Pons (tissue), 1 donor: ENCODE results near the gene MED13L.
A peak's percentile ranks its signal among the peaks of the same experiment; 100 is the strongest.

Source experiments
- DNase-seq: peaks from one replicate; pipeline ENCODE4 v3.0.0-alpha.2; 2016; ENCODE audit warnings: low spot score

Gene MED13L

DNA sequence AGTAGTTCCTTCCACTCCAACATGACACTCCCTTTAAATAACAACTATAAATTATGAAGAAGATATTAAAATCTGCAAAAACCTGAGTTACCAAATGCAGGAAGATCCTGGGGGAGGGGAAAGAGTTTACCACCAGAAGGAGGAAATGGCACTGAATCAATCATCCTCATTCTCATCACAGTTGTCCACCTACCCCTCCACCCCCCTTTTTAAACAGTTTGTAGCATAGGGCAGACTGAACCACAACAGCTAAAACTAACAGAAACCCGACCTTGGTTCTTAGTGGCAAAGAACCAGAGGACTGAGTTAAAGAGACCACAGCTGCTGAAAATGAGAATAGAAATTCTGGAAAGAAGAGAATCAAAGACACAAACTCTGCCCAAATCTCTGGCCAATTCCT lies 189.5 kb downstream of the MED13L start:
- no peak for DNase-seq

DNA sequence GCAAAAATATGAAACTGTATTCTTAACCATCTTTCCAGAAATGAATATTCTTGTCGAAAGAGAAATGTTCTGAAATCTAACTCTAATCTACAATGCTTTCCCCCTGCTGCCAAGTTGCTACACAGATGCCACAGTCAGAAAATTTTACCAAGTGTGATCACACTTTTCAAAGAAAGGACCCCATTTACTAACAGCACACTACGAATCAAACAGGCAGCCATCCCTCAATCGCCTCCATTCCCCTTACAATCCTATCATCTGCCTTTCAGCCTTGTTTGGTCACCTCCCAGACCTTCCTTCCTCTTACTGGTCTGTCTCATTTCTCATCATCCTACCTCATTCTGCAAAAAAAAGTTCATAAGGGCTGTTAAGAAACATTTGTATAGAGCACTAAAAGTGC lies 190.1 kb downstream of the MED13L start:
- no peak for DNase-seq

DNA sequence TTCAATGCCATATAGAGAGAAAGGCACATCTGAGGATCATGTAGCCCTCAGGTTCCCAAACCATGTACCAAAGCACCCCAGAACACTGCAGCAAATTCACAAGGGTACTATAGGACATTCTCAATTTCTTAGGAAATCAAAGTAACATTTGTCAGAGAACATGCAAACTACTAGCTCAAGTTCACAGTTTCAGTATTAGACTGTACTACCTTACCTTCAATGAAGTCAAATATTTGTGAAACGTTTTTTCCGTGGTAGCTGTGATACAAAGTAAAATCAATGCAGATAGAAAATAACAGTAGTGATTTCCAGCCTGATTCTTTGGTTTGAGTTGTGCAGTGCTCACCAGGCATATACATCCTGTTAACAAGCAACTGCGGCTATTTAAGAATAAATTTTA lies 197.1 kb downstream of the MED13L start:
- no peak for DNase-seq

DNA sequence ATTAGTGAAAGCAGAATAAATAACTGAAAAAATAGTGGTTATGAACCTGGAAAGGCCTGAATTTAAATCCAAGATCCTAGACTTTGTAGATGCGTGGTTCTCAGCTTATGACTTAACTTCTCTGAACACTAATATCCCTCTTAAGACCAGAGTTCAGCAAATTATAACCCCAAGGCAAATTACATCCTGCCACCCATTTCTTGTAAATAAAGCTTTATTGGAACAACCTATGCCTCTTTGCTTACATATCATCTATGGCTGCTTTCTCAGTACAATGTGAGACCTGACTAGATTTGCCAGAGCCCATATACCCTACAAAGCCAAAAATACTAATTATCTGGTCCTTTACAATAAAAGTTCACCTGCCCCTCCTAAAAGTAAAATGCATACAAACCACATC lies 199.1 kb downstream of the MED13L start:
- no peak for DNase-seq

DNA sequence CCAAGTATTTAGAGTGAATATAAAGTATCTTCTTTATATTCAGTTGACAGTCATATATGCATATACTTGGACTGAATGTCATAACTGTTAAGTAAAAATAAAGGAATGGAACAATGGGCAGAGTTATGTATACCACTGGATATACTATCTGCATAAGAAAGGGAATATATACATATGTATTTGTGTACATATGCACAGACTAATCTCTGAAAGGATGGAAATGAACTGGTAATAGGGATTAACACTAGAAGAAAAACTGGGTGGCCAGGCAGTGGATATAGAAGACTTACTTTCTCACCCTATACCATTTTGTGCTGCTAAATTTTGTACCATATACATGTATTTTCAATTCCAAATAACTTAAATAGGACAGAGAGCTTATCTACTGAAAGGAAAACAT lies 200.1 kb downstream of the MED13L start:
- DNase-seq: no peak

DNA sequence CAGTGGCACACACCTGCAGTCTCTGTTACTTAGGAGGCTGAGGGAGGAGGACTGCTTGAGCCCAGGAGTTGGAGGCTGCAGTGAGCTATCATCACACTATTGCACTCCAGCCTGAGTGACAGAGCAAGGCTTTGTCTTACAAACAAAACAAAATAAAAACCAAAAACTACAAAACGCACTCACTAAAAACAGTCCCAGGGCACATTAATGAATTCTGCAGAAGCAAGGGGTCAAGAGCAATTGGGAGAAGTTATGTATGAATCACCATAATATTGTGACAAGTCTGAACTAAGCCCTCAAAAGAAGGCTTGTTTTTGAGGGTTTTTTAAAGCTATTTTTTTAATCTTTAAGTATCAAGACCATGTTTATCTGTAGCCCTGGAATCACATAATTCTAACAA lies 201.1 kb downstream of the MED13L start:
- DNase-seq: no peak

DNA sequence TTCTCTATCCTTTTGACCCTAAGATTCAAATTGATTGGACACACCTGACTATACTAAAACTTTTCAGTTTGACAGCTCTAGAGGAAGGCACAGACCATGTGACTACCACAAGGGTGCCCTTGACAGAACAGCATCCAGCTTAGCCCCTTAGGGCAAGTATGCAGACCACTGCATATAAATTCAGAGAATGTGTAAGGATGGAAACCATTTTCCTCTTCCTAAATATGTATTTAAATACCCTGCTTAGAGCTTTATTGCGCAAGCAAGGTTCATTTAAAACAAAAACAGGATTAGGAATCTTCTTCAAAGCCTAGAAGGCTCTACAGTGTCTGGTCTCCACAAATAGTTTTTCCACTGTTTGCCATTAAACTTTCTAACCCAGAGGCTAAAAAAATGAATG lies 202.8 kb downstream of the MED13L start:
- no peak for DNase-seq

DNA sequence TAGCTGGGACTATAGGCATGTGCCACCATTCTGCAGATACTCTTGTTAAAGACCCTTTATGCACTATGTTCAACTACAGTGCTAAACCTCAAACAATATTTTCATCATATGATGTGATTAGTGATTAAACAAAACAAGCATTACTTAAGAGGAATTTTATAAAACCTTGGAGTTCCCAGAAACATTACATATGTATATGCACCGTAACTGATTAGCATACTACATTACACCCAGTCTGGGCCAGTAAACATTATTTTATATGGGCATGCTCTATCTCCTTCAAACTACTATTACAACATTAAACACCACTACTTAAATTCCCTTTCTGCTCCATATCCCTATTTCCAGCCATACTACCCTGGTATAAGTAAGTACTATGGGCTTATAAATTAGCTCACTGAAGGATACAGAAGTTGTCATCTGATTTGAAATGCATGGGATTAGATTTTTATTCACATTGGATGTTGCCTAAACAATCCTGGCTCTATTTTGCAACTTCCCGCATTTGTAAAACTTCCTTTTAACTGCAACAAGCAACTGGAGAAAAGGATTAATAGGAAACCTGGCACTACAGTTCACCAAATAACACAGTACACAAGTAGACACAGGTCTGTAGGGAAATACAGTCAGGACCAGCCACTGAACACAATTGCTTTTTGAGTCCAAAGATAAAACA lies 205.8 kb downstream of the MED13L start:
- DNase-seq: peak; percentile 27

DNA sequence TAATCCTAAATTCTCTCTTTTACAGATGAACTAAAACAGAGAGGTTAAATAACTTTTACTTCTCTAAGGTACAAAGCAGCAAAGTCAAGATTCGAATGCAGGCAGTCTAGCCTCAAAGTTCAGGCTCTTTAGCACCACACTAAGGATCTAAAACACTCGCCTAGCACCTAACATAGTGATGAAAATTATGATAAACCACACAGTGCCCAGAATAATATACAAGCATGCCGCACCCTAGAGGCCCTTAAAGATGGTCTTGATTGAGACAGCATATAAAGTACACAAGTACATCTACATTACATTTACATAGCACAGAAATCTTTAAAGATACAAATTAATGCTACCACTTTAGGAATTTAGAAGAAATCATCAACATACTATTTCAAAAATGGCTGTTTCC lies 207.0 kb downstream of the MED13L start:
- DNase-seq: no peak

DNA sequence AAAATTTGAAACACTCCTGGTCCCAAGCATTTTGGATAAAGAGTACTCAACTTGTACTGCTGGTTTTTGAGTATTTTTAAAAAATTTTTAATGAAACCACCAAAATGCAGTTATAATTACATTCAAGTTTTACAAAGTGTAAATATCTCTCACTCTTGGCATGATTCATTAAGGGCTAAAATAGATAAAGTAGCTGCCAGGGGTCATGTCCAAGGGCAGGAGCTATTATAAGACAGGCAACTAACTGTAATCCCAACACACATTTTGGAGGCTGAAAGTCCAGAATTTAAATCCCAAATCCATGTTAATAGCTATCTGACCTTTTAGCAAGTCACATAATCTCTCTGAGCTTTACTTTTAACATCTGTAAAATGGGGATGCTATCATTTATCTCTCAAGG lies 207.6 kb downstream of the MED13L start:
- DNase-seq: no peak

DNA sequence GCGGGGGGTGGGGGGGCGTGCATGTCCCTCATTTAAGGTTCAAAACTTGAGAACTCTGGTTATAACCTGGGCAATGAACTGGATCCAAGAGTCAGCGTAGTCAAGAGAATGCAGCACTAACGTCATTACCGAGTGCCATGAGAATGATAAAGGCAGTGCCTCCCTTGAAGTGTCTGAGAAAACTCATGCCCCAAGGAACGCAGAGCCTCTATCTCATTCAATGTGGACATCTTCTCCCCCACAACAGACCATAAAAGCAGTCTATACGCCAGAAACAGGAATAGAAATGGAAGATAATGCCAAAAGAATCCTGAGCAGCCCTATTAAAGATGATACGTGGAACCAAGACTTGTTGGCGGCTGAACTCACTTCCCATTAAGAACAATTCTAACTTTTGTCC lies 208.6 kb downstream of the MED13L start:
- no peak for DNase-seq

DNA sequence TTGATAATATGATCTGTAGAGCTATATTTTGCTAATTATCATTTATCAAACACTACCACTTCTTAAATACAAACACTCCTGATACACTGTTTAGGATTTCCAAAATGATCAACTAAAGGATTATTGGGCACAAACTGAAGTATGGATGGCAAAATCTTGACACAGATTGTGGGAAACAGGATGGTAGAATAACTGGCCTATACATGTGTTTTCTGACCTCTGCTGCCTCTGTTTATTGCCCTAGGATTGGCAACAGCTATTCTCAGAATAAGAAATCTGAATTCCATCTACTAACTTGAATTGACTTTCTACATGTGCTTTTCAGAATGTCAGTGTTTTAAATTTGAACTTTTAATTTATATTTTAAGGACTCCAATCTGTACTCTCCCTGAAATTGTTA lies 209.1 kb downstream of the MED13L start:
- no peak for DNase-seq

DNA sequence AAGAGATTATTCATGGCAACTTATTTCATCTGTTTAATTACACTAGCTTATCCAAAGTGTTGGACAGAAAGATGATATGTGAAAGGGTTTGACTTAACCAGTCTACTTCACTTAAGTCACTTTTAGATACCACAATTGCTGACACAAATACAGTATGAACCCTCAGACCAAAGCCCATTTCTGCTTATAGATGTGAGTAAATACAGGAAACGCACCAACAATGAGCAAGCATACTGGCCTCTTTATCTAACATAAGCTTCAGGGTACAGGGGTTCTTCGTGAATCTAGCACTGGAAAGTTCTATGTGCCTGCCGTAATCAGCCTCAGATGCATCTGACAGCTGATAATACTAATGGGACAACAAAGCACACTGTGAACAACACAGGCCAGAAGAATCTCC lies 209.6 kb downstream of the MED13L start:
- peak; percentile 66 for DNase-seq

DNA sequence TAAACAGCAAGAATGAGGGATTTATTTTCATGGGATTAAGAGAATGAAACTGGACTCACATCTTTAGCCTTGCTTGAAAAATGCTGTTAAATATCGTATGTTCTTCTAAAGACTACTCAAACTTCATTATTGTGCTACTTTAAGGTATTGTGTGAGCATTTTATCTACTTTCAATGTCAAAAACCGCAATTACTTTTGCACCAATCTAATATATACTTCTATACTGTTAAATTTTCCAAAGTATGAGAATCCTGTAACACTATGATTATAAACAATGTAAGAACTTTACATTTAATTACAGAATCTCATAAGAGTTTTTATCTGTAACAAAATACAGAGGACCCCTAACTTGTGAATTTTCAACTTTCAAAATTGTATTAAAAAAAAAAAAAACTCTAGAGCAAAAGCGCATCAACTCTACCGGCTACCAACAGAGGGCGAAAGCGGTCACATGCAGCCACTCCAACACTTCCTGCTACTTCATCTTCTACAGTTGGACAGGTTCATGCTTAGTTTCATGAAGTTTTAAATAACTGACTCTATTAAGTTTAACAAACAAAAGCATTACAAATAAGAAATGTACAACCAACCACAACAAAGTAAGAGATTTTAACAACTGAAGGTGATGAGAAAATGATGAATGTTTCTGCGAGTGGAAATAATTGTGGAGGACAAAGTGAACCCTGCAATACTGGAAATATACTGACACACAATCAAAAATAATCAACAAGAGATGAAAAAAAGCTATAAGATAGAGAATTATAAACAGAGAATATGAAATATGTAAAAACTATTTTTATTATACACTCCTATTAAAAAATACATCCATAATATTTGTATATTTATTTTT lies 210.9 kb downstream of the MED13L start:
- no peak for DNase-seq

DNA sequence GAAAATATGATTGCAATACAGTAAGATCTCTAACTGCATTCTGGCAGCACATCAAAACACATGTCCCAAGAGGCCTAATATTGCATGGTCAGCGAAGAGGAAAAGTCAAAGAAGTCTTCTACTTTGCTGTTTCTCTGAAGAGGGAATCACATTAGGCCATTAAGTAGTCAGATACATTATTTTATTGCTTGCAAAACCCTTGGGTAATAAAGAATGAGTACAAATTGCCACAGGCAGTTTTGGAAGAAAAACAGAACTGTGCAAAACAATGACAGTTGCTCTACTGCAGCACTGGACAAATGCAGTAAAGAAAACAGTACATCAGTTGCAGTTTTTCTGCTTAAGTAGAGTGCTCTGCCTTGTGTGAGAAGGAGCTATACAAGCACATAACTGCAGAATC lies 211.9 kb downstream of the MED13L start:
- no peak for DNase-seq

DNA sequence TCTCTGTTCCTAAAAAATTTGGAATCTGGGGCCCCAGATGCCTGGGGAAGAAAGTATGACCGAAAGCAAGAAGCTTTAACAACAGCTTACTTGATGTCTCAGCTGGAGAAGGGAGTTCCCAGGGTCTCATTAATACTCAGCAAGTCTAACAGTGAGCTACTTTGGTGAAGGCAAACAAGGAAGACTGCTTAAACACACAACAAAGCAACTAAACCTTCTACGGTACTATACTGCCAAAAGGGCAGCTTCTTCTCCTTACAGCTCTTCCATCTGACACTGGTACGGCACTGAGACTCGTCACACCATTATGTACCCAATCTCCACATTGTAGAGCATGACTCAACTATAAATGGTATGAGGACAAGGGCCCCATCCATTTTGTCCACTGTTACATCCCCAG lies 213.0 kb downstream of the MED13L start:
- DNase-seq: no peak

DNA sequence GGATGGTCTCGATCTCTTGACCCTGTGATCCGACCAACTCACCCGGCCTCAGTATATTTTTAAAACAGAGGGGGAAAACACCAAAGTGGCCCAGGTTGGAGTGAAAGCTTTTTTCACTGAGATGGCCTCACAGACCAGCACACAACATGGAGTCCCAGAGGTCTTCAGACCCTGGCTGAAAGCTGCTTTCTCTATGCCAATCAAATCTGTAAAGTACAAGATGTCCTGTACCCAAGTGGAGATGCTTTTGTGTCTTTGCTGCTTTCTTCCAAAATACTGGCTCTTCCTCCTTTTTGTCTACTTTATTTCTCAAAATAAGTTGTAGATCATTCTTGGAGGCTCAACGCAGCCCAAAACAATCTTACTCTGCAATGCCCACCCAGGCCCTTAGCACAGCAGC lies 214.8 kb downstream of the MED13L start:
- DNase-seq: no peak

DNA sequence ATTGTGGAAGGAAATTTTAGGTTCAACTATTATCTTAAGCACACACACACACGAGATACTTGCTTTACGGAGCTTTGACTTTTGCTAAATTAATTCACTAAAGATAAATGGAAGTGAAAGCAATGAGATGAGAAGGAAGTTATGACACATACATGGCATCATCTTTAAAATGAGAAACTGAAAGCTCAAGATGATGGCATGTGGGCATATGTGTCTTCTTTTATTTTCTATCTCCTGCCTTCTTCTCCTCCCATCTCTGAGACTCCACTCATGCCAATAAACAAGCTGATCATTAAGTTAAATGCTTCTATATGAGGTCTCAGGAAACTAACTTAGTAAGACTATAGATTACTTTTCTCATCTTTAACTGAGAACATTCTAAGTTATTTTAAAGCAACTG lies 216.7 kb downstream of the MED13L start:
- DNase-seq: no peak

DNA sequence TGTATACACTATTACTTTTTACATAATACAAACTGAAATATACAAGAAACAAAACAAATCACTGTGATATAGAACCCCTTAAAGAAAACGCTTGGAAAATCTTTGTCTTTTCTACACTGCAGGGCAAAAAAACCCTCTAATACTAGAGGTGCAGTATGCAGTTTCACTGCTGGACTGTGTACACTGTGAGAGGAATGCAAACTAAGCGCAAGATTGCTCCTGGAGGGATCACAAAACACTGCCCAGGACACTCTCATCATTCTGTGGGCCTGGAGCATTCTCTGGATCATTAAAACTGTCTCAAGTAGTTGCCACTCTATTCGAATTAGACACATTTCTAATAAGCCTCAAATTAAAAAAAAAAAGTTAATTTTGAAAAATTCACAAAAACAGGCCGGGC lies 217.6 kb downstream of the MED13L start:
- no peak for DNase-seq

DNA sequence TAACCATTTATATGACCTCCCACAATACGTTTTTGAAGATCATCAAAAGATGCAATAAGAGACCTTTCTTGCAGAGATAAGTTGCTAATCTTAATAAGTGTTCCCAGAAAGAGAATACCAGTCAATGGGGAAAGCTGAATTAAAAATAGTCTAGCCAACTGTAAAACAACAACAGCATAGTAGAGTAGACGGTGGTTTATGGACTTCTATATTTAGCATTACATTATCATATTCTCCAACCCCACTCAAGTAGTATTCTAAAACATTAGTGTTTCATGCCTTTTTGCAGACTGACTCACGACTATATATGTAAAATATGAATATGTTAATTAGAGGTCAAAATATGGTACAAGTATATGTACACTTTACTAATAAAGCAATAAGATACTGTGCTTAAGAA lies 218.9 kb downstream of the MED13L start:
- DNase-seq: no peak

DNA sequence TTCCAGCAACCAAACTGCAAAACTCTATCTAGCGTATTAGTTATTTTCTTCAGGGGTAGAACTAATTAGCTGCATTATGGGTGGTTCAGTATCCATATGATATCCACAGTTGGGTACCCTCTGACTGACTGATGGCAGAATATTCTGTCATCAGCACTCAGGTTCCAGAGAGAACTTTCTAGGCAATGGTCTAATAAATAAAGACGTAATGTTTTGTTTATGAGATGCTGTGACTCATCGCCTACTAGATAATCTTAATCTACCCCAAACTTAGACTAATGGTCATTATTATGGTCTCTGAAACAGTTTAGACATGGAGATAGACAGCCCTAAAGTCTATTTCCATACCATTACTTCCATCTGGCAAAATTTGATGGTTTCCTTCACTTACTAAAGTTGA lies 220.1 kb downstream of the MED13L start:
- DNase-seq: no peak

DNA sequence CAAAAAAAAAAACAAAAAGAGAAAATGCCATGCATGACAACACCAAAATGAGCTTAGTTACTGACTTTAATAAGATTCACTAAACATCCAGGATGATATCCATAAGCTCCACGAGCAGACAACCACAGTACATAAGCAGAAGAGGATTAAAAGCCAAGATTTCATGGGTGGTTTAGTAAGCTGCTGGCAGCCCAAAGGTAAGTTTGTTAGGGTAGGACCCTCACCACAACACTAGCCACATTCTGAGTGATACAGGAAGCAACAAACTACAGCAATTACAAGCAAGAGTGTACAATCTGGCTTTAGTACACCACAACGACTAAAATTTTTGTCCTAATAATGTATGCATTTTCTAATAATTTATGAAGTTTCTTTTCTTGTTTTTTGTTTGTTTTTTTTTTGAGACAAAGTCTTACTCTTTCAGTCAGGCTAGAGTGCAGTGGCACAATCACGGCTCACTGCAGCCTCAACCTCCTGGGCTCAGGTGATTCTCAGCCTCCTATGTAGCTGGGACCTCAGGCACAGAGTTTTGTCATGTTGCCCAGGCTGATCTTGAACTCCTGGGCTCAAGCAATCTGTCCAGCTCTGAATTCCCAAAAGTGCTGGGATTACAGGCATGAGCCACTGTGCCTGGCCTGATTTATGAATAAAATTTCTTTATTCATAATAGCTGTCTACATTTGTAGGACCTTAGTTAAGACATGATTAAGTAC lies 221.4 kb downstream of the MED13L start:
- no peak for DNase-seq

DNA sequence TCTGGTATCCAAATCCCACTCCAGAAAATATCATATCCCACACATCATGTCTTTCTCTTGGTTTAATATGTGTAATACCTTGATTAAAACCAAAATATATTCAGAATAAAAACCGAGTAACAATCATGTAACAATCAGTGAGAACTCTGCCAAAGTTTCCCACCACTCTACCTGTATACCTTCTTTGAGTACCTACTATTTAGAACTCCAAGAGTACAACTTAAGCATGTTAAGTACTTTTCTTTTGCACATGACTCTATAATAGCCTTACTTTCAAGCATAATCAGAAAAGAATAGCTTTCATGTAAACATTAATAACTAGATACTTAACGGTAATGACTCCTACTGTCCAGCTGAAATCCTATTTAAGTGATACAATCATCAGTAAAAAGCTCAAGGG lies 223.2 kb downstream of the MED13L start:
- no peak for DNase-seq
